ENCODE measurements around the gene A1BG. TPM values are rescaled to one million over a fixed set of nuclear protein-coding genes. Genes with fewer than 3 reads are reported as not detected.

The A1BG gene
- total RNA-seq, 1 donor from 2014 or later: 21.8 TPM

- intact Hi-C loops (cut with micrococcal nuclease): no loop called here
- DNase-seq (no peak), ATAC-seq (ENCODE audit: low read depth) (no peak)
- Mint-ChIP-seq H3K27ac (no peak overlapping the region), H3K9me3 (no peaks in the 10 kb centered on the region), H3K4me3 (no peak overlapping the region), H3K4me1 (peaks cover 6% of the 10 kb centered on the region), H3K36me3 (ENCODE audit: low read depth) (peaks cover 2% of the 10 kb centered on the region), H3K27me3 (no peaks in the 10 kb centered on the region)
- CTCF ChIA-PET: no interaction called here
- TF ChIP-seq, protein P1, sequence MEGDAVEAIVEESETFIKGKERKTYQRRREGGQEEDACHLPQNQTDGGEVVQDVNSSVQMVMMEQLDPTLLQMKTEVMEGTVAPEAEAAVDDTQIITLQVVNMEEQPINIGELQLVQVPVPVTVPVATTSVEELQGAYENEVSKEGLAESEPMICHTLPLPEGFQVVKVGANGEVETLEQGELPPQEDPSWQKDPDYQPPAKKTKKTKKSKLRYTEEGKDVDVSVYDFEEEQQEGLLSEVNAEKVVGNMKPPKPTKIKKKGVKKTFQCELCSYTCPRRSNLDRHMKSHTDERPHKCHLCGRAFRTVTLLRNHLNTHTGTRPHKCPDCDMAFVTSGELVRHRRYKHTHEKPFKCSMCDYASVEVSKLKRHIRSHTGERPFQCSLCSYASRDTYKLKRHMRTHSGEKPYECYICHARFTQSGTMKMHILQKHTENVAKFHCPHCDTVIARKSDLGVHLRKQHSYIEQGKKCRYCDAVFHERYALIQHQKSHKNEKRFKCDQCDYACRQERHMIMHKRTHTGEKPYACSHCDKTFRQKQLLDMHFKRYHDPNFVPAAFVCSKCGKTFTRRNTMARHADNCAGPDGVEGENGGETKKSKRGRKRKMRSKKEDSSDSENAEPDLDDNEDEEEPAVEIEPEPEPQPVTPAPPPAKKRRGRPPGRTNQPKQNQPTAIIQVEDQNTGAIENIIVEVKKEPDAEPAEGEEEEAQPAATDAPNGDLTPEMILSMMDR (IDR thresholded peaks at IDR 0.05): no peak
- POLR2A ChIA-PET: interaction anchor here (0.6 kb wide), 1 partner anchor 950 kb away, joined by 4 read pairs; no protein-coding TSS in a partner anchor
Observed at GRCh38 chr19:58368561-58369360, 15.5 kb upstream of the A1BG start.

GRCh38 chr19:58367698-58368454 lies 14.6 kb upstream of the A1BG start:
- intact Hi-C loops (cut with micrococcal nuclease): no loop called here
- POLR2A ChIA-PET: interaction anchor here (0.6 to 1.1 kb wide), 3 partner anchors 8 to 19 kb away, joined by 3 to 6 read pairs (median 4); no protein-coding TSS in a partner anchor
- DNase-seq (no peak), ATAC-seq (ENCODE audit: low read depth) (no peak)
- peaks cover 8% of the 10 kb centered on the region for H3K4me1 Mint-ChIP-seq
- no peak overlapping the region for H3K4me3 Mint-ChIP-seq
- H3K27ac Mint-ChIP-seq: no peak overlapping the region
- H3K9me3 Mint-ChIP-seq: no peaks in the 10 kb centered on the region
- TF ChIP-seq, protein P1 (IDR thresholded peaks at IDR 0.05): no peak
- CTCF ChIA-PET: no interaction called here
- peaks cover 2% of the 10 kb centered on the region for H3K36me3 Mint-ChIP-seq (ENCODE audit: low read depth)
- H3K27me3 Mint-ChIP-seq: no peaks in the 10 kb centered on the region

DNA sequence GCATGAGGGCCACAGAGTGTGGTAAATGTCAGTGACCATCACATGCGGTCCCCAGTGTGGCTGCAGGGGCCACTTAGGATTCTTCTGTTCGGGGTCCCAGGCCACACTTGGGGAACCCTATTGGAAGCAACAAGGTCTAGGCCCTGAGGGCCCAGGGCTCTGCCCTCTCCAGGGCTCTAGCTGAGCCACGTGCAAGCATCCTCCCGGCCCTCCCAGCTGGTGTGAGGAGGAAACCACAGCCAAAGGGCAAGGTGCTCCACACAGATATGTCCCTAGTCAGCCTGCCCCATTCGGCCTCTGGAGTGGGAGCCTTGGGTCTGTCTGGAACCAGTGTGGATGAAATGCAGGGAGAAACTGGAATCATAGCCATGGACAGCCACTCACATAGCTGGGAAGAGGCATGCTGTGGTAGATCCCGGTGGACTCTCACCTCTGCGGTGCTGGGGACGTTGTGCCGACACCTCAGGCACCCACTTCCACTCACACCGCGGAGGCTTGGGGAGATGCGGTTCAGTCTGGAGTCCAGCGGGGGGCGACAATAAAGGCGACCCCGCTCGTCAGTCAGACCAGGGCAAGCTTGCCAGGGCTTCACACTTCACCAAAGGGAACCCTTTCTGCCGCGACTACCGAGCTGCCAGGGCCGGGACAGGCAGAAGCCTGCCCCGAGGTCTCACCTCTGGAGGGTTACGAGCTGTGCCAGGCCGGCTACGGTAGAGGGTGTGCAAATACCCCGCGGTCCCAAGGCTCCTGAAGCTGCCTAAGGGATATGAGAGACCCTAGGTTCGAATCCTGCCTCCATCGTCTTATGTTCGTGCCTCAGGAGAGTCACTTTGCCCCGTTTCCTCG lies 13.5 kb upstream of the A1BG start:
- POLR2A ChIA-PET: interaction anchor here (0.6 to 1.1 kb wide), 3 partner anchors 9 to 18 kb away, joined by 3 to 6 read pairs (median 4); no protein-coding TSS in a partner anchor

GRCh38 chr19:58364146-58364545 lies 10.9 kb upstream of the A1BG start:
- Mint-ChIP-seq H3K27ac (peak overlapping the region; percentile 70), H3K9me3 (no peaks in the 10 kb centered on the region), H3K27me3 (peaks cover 2% of the 10 kb centered on the region), H3K4me3 (peak overlapping the region; percentile 57), H3K4me1 (peaks cover 19% of the 10 kb centered on the region), H3K36me3 (ENCODE audit: low read depth) (peaks cover 5% of the 10 kb centered on the region)
- ATAC-seq (ENCODE audit: low read depth) (no peak), DNase-seq (no peak)
- intact Hi-C loops (cut with micrococcal nuclease): no loop called here
- POLR2A ChIA-PET: interaction anchor here (0.8 to 3.4 kb wide), 9 partner anchors 10 to 212 kb away, joined by 3 to 90 read pairs (median 14); partner anchors contain the start of genes RPS5, TRIM28, ZNF132 and ZNF837
- TF ChIP-seq, protein P1 (IDR thresholded peaks at IDR 0.05): no peak
- CTCF ChIA-PET: interaction anchor here (0.9 to 1.1 kb wide), 2 partner anchors 15 to 155 kb away, joined by 3 read pairs; partner anchors contain the start of gene ZBTB45

More for the DNA sequence above, 13.5 kb upstream of the A1BG start:
- ATAC-seq (ENCODE audit: low read depth) (no peak), DNase-seq (no peak)
- TF ChIP-seq, protein P1 (IDR thresholded peaks at IDR 0.05): no peak
- CTCF ChIA-PET: no interaction called here
- H3K4me1 Mint-ChIP-seq: peaks cover 16% of the 10 kb centered on the region
- H3K36me3 Mint-ChIP-seq (ENCODE audit: low read depth): peaks cover 7% of the 10 kb centered on the region
- no peaks in the 10 kb centered on the region for H3K9me3 Mint-ChIP-seq
- no peak overlapping the region for H3K4me3 Mint-ChIP-seq
- no peaks in the 10 kb centered on the region for H3K27me3 Mint-ChIP-seq
- H3K27ac Mint-ChIP-seq: no peak overlapping the region
- intact Hi-C loops (cut with micrococcal nuclease): no loop called here

All from activated B cell treated with CpG ODN at 0.5 μM for 24 hours (primary cell).